NCI-H345 treated with DMSO at 0.1 percent for 48 hours (cell line): Measurements from ENCODE around the gene ISOC2.
"Not testable (repeated sequence)": the region's sequence is repeated elsewhere in the genome, so short reads cannot be mapped to it uniquely, and the experiment has no call there.

Source experiments
- DNase-seq: peaks from one replicate; lab custom pipeline; 2025; ENCODE audit not compliant: unreplicated experiment; lab: John Stamatoyannopoulos, UW

Gene ISOC2

GRCh38 chr19:55461259-55461973 is at the start of gene ISOC2:
Gene ISOC2, minus strand, starts transcription at chr19:55461642. Its CDS starts 5,156 bp downstream, at chr19:55456486.
- DNase-seq = peak; percentile 93

- no peak for DNase-seq
These were observed 46.7 kb upstream of the ISOC2 start for GRCh38 chr19:55508120-55508519.

GRCh38 chr19:55504981-55505380 is 43.5 kb upstream of the ISOC2 start:
- no peak for DNase-seq

- no peak for DNase-seq
These were observed 42.8 kb upstream of the ISOC2 start for GRCh38 chr19:55504252-55504603.

GRCh38 chr19:55503502-55504251 is 42.2 kb upstream of the ISOC2 start:
- peak; percentile 71 for DNase-seq

GRCh38 chr19:55503157-55503501 is 41.7 kb upstream of the ISOC2 start:
- no peak for DNase-seq

GRCh38 chr19:55502197-55502952 is 40.9 kb upstream of the ISOC2 start:
- no peak for DNase-seq

- DNase-seq = no peak
These were observed 39.0 kb upstream of the ISOC2 start for GRCh38 chr19:55500368-55500952.

- DNase-seq = no peak
These were observed 36.9 kb upstream of the ISOC2 start for GRCh38 chr19:55498246-55498840.

GRCh38 chr19:55497763-55498162 is 36.3 kb upstream of the ISOC2 start:
- DNase-seq = no peak

GRCh38 chr19:55496820-55497219 is 35.4 kb upstream of the ISOC2 start:
- DNase-seq = not testable (repeated sequence)

GRCh38 chr19:55495646-55496349 is 34.4 kb upstream of the ISOC2 start:
- DNase-seq = no peak

GRCh38 chr19:55494172-55494761 is 32.8 kb upstream of the ISOC2 start:
- no peak for DNase-seq

- DNase-seq = no peak
These were observed 32.3 kb upstream of the ISOC2 start for GRCh38 chr19:55493645-55494171.

- DNase-seq = no peak
These were observed 31.7 kb upstream of the ISOC2 start for GRCh38 chr19:55493052-55493644.

GRCh38 chr19:55492362-55492944 is 31.0 kb upstream of the ISOC2 start:
- no peak for DNase-seq

- no peak for DNase-seq
These were observed 30.3 kb upstream of the ISOC2 start for GRCh38 chr19:55491546-55492360.
